ENCODE measurements around the gene CAVIN2.
"Not testable (repeated sequence)": the region's sequence is repeated elsewhere in the genome, so short reads cannot be mapped to it uniquely, and the experiment has no call there.

Gene CAVIN2

DNA sequence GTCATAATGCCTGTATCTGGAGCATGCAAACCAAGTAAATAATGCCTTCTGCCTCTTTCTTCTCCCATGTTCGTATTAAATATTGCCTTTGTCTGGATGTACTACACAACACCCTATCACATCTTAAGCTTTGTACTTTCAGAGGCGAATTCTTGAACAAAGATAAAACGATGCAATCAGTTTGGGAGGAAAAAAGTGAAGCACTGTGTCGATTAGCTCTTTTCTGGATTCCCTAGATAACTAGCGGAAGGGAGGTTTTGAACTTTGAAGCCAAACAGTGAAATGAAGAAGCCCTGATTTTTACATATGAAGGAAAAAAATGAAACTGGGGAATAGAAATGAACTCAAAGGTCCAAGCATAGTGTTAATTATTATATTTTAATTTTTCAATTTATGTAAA, 44.7 kb downstream of the CAVIN2 start:
- in situ Hi-C loops (cut with MboI; ENCODE audit: low sequenced_read_pairs): no loop called here

GRCh38 chr2:191800874-191801273, 46.0 kb downstream of the CAVIN2 start:
- in situ Hi-C loops (cut with MboI; ENCODE audit: low sequenced_read_pairs): no loop called here

- in situ Hi-C loops (cut with MboI; ENCODE audit: low sequenced_read_pairs): no loop called here
These were observed 47.4 kb downstream of the CAVIN2 start for GRCh38 chr2:191799526-191799925.

GRCh38 chr2:191797942-191798876, 48.7 kb downstream of the CAVIN2 start:
- in situ Hi-C loops (cut with MboI; ENCODE audit: low sequenced_read_pairs): no loop called here

DNA sequence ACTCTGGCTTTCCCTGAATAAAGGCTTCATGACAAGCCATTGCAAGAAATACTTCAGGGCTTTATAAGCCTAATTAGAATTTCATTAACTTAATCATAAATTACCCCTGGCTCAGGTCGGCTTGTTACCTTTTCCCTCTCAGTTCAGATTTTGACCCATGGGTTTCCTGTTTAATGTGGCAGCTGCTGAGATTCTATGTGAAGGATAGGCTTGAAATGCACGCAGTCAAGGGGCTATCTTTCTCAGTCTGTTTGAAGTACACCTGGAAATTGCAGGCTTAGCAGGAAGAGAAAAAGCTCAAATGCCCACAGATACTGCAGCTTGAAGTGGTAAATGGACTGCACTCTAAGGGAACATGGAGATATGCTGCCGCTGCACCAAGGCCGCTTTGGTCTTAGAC, 49.4 kb downstream of the CAVIN2 start:
- in situ Hi-C loops (cut with MboI; ENCODE audit: low sequenced_read_pairs): no loop called here

GRCh38 chr2:191795715-191796114, 51.2 kb downstream of the CAVIN2 start:
- in situ Hi-C loops (cut with MboI; ENCODE audit: low sequenced_read_pairs): no loop called here

- in situ Hi-C loops (cut with MboI; ENCODE audit: low sequenced_read_pairs): no loop called here
These were observed 54.8 kb downstream of the CAVIN2 start for GRCh38 chr2:191791953-191792560.

GRCh38 chr2:191790737-191791136, 56.2 kb downstream of the CAVIN2 start:
- in situ Hi-C loops (cut with MboI; ENCODE audit: low sequenced_read_pairs): no loop called here

DNA sequence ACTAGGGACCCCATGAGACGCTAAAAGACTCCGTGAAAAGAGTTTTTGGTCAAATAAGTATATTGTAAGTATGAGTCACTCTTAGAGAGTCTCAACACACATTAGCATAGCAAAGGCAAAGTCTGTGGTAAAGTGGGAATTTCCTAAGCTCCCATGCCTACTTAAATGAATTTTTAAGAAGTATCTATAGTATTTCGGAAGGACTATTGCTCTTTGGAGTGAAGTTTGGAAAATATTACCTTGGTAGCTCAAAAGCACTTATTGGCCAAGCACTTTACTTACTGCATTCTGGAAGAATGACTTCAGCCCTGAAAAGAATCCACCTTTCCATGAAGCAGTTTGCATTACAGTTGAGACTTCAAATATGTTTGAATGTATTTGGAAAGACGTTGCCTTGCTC, 57.1 kb downstream of the CAVIN2 start:
- in situ Hi-C loops (cut with MboI; ENCODE audit: low sequenced_read_pairs): no loop called here

- in situ Hi-C loops (cut with MboI; ENCODE audit: low sequenced_read_pairs): no loop called here
These were observed 60.2 kb downstream of the CAVIN2 start for GRCh38 chr2:191786694-191787093.

DNA sequence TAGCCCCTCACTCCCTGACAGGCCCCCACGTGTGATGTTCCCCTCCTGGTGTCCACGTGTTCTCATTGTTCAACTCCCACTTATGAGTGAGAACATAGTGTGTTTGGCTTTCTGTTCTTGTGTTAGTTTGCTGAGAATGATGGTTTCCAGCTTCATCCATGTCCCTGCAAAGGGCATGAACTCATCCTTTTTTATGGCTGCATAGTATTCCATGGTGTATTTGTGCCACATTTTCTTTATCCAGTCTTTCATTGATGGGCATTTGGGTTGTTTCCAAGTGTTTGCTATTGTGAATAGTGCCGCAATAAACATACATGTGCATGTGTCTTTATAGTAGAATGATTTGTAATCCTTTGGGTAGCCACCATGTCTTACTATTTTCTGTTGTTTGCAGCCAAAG, 61.2 kb downstream of the CAVIN2 start:
- in situ Hi-C loops (cut with MboI; ENCODE audit: low sequenced_read_pairs): not testable (repeated sequence)
